IMR-90 (cell line): ENCODE data around the gene TYSND1. TPM values are rescaled to one million over a fixed set of nuclear protein-coding genes. Genes with fewer than 3 reads are reported as not detected.

Source experiments
- ATAC-seq: fragments of 200-7000 bp; cut with Tn5 transposase; 2 replicates; pipeline ENCODE4 v1.9.1; 2020; ENCODE audit warnings: low read depth, mild to moderate bottlenecking, moderate library complexity
- BruUV-seq: library from RNA; stranded (reverse); fragments of 400-500 nt; replicated peaks from 2 replicates; lab custom pipeline; 2021; lab: Mats Ljungman, UMichigan
- CTCF ChIA-PET: fragments of 300-600 bp; formaldehyde crosslinking; extraction: SDS; loops from one replicate; lab custom pipeline; 2021; ENCODE audit warnings: antibody characterized with exemption; lab: Yijun Ruan, JAX
- POLR2A ChIA-PET: fragments of 300-600 bp; sonication (Branson Sonifier 250); formaldehyde crosslinking; loops from one replicate; lab custom pipeline; 2022; ENCODE audit warnings: antibody characterized with exemption; ENCODE audit not compliant: unreplicated experiment; lab: Charles Lee
- DNase-seq: peaks from one replicate; pipeline ENCODE4 v3.0.0; 2013
- H2AFZ ChIP-seq: replicated peaks from 2 replicates; pipeline ENCODE3; 2013; ENCODE audit warnings: low read length, mild to moderate bottlenecking; ENCODE audit not compliant: poor library complexity
- H2AK5ac ChIP-seq: 2 replicates; pipeline ENCODE4 v1.6.1; 2013; ENCODE audit warnings: low read depth, low read length, inconsistent platforms
- H2AK9ac ChIP-seq: replicated peaks from 2 replicates; pipeline ENCODE3; 2013; ENCODE audit warnings: mild to moderate bottlenecking, low read depth, low read length, moderate library complexity; ENCODE audit not compliant: poor library complexity
- H2BK120ac ChIP-seq: 2 replicates; pipeline ENCODE4 v1.6.1; 2013; ENCODE audit warnings: low read depth, low read length, inconsistent platforms
- H2BK15ac ChIP-seq: 3 replicates; pipeline ENCODE4 v1.6.1; 2013; ENCODE audit warnings: low read depth, low read length, inconsistent platforms
- H2BK20ac ChIP-seq: 2 replicates; pipeline ENCODE4 v1.6.1; 2013; ENCODE audit warnings: low read depth, mild to moderate bottlenecking, inconsistent platforms, low read length, moderate library complexity
- H2BK5ac ChIP-seq: 2 replicates; pipeline ENCODE4 v1.6.1; 2013; ENCODE audit warnings: mild to moderate bottlenecking, low read depth, low read length, inconsistent platforms; ENCODE audit not compliant: poor library complexity, severe bottlenecking
- H3K14ac ChIP-seq: replicated peaks from 2 replicates; pipeline ENCODE4 v1.6.1; 2013; ENCODE audit warnings: low read depth, low read length, inconsistent platforms
- H3K18ac ChIP-seq: 2 replicates; pipeline ENCODE4 v1.6.1; 2013; ENCODE audit warnings: low read depth, low read length, control low read depth
- H3K23ac ChIP-seq: 2 replicates; pipeline ENCODE4 v1.6.1; 2013; ENCODE audit warnings: low read depth, low read length, inconsistent platforms
- H3K27ac ChIP-seq: 2 replicates; pipeline ENCODE4 v1.5.1; 2013; ENCODE audit warnings: mild to moderate bottlenecking, control low read depth, low read length; ENCODE audit not compliant: insufficient read depth
- H3K27me3 ChIP-seq: 2 replicates; pipeline ENCODE4 v1.6.1; 2013; ENCODE audit warnings: low read length; ENCODE audit not compliant: control insufficient read depth, insufficient read depth
- H3K36me3 ChIP-seq: 2 replicates; pipeline ENCODE4 v1.6.1; 2013; ENCODE audit warnings: low read length, mixed read lengths; ENCODE audit not compliant: control insufficient read depth, insufficient read depth
- H3K4ac ChIP-seq: 2 replicates; pipeline ENCODE4 v1.6.1; 2013; ENCODE audit warnings: low read depth, low read length, inconsistent platforms
- H3K4me1 ChIP-seq: 2 replicates; pipeline ENCODE4 v1.6.1; 2013; ENCODE audit warnings: low read length, mixed read lengths; ENCODE audit not compliant: control insufficient read depth, insufficient read depth
- H3K4me2 ChIP-seq: 2 replicates; pipeline ENCODE4 v1.6.1; 2013; ENCODE audit warnings: low read depth, mild to moderate bottlenecking, control low read depth, low read length, moderate library complexity
- H3K4me3 ChIP-seq: 2 replicates; pipeline ENCODE4 v1.5.1; 2013; ENCODE audit warnings: low read depth, mild to moderate bottlenecking, control low read depth, low read length, moderate library complexity; ENCODE audit not compliant: insufficient read depth
- H3K56ac ChIP-seq: 2 replicates; pipeline ENCODE4 v1.6.1; 2013; ENCODE audit warnings: low read length, inconsistent platforms; ENCODE audit not compliant: insufficient read depth; ENCODE audit errors: extremely low read depth
- H3K79me1 ChIP-seq, 2 experiments: 2 replicates each; pipeline ENCODE4 v1.6.1; 2013; ENCODE audit warnings: low read length in 2 of 2, inconsistent platforms in 1 of 2, low read depth in 1 of 2
- H3K9ac ChIP-seq: 2 replicates; pipeline ENCODE4 v1.6.1; 2013; ENCODE audit warnings: low read depth, low read length, control low read depth
- H3K9me1 ChIP-seq: 2 replicates; pipeline ENCODE4 v1.6.1; 2013; ENCODE audit warnings: low read length, inconsistent platforms; ENCODE audit not compliant: insufficient read depth
- H3K9me3 ChIP-seq: 2 replicates; pipeline ENCODE4 v1.6.1; 2013; ENCODE audit warnings: low read length; ENCODE audit not compliant: control insufficient read depth, insufficient read depth
- H4K20me1 ChIP-seq: 2 replicates; pipeline ENCODE4 v1.6.1; 2013; ENCODE audit warnings: low read length, inconsistent platforms; ENCODE audit not compliant: insufficient read depth
- H4K5ac ChIP-seq: 2 replicates; pipeline ENCODE4 v1.6.1; 2013; ENCODE audit warnings: mild to moderate bottlenecking, low read depth, low read length, control low read depth
- H4K8ac ChIP-seq, 2 experiments: 2 replicates each; pipeline ENCODE4 v1.6.1; 2013; ENCODE audit warnings: low read depth in 2 of 2, low read length in 2 of 2, control low read depth in 1 of 2, inconsistent platforms in 1 of 2
- H4K91ac ChIP-seq: 2 replicates; pipeline ENCODE4 v1.6.1; 2013; ENCODE audit warnings: low read depth, low read length, inconsistent platforms; ENCODE audit not compliant: insufficient read depth
- POLR2A ChIP-seq: IDR thresholded peaks from 2 replicates; pipeline ENCODE4 v1.6.1; 2012; ENCODE audit warnings: mild to moderate bottlenecking, low read depth, low read length
- WGBS, 2 experiments: methylation state at CpG; one replicate each; pipeline versions ENCODE4 v1.1.5 to v1.1.7; 2013; ENCODE audit warnings: missing lambda C conversion rate in 2 of 2; ENCODE audit not compliant: insufficient read length in 1 of 2; ENCODE audit errors: extremely low coverage in 2 of 2; 5-methylcytosine and 5-hydroxymethylcytosine counted together
- dilution Hi-C: fragments of 300-500 bp; cut with HindIII; formaldehyde crosslinking; loops from one replicate; pipeline ENCODE4 v1.14.3; 2018; ENCODE audit warnings: low sequenced_read_pairs; ENCODE audit not compliant: unreplicated experiment
- in situ Hi-C: fragments of 300-500 bp; cut with MboI; formaldehyde crosslinking; loops from 3 replicates; pipeline ENCODE4 v1.14.3; 2019; ENCODE audit warnings: low sequenced_read_pairs, inconsistent platforms, mixed read lengths
- intact Hi-C: fragments of 100-400 bp; cut with micrococcal nuclease; formaldehyde crosslinking; loops from 2 replicates; pipeline ENCODE4 v1.10.0; 2022
- polyA plus RNA-seq, 3 experiments: library from polyadenylated mRNA; depleted of rRNA; stranded (reverse); fragments of >200 nt; gene quantifications; 2 replicates each; pipeline ENCODE4 v1.2.3, GENCODE V29; 2012; ENCODE audit warnings: low replicate concordance in 1 of 3
- total RNA-seq: library from RNA; depleted of rRNA; stranded (reverse); fragments of >200 nt; gene quantifications from 2 replicates; pipeline ENCODE4 v1.2.3, GENCODE V29; 2012

The TYSND1 gene
- total and polyA plus RNA-seq, 2 of the 4 experiments (the other 2 are of a cell fraction), result 2.9 to 4.1 TPM

GRCh38 chr10:70176441-70176840 is 29.9 kb upstream of the TYSND1 start:
- H3K4me1 ChIP-seq, result peaks cover 6% of the 10 kb centered on the region
- H4K91ac ChIP-seq, result no peak overlapping the region
- no peak overlapping the region for H4K5ac ChIP-seq
- no peak overlapping the region for H3K18ac ChIP-seq
- H2BK20ac ChIP-seq, result no peak overlapping the region
- no peak overlapping the region for H2BK5ac ChIP-seq
- no peaks in the 10 kb centered on the region for H3K27me3 ChIP-seq
- H3K9me1 ChIP-seq, result peaks cover 12% of the 10 kb centered on the region
- no peak overlapping the region for H2AK5ac ChIP-seq
- no peak for TF ChIP-seq POLR2A
- H3K36me3 ChIP-seq, result no peaks in the 10 kb centered on the region
- no peak overlapping the region for H3K9ac ChIP-seq
- H3K56ac ChIP-seq, result no peak overlapping the region
- CTCF ChIA-PET, result no interaction called here
- BruUV-seq, result no TSS peak
- H2AFZ ChIP-seq, result no peak overlapping the region
- no peak for ATAC-seq
- POLR2A ChIA-PET, result no interaction called here
- no peak overlapping the region for H2BK120ac ChIP-seq
- no peak overlapping the region for H3K23ac ChIP-seq
- H2AK9ac ChIP-seq, result no peak overlapping the region
- H3K4me2 ChIP-seq, result no peak overlapping the region
- H3K9me3 ChIP-seq, result peaks cover 7% of the 10 kb centered on the region
- no peak overlapping the region for H2BK15ac ChIP-seq
- no peak overlapping the region for H4K8ac ChIP-seq
- no CpG with 5 or more reads among the region's 6 CpGs for WGBS, 2 experiments
- no peak overlapping the region for H3K27ac ChIP-seq
- no peak overlapping the region for H3K4me3 ChIP-seq
- H3K4ac ChIP-seq, result no peak overlapping the region
- H3K14ac ChIP-seq, result no peak overlapping the region
- no peaks in the 10 kb centered on the region for H4K20me1 ChIP-seq
- peak; percentile 26 for DNase-seq
- H3K79me1 ChIP-seq, result no peaks in the 10 kb centered on the region; a peak in 1 of 4 replicates
- in situ Hi-C loops (no loop called here), dilution Hi-C loops (no loop called here), intact Hi-C loops (no loop called here)
